HG03442 (cell line): Measurements from ENCODE around the gene KLF9.
"Not testable (repeated sequence)": the region's sequence is repeated elsewhere in the genome, so short reads cannot be mapped to it uniquely, and the experiment has no call there.

Experiments
- ATAC-seq: cut with Tn5 transposase; IDR thresholded peaks from one replicate; pipeline ENCODE4 v1.9.1; 2021; ENCODE audit warnings: mild to moderate bottlenecking, moderate library complexity; ENCODE audit not compliant: unreplicated experiment

Gene KLF9

DNA sequence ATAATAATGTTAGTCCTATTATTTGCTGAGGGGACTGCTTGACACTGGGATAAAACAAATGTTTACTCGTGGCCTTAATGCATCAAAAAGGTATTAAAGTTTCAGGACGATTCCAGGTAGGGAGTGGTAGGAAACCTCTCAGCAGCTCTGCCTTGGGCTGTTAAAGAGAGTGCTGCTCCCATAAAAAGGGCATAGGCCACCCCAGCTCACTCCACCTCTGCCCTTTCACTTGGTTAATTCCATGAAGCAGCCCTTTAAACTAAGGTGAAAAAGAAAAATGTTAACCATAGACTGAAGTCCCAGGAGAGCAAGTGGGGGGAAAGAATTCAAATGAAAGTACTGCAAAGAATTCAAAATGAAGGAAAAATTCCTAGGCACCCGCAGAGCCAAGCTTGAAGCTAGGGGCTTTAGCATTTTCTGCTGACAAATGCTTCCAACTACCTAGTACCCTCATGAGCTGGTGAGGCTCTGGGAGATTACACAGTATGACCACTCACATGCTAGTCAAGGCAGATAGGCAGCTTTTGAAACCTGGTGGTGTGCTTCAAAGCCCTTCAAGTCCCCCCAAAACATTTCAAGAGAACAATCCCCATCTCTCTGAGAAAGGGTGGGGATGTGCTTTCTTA is 8.5 kb downstream of the KLF9 start:
- peak; percentile 27 for ATAC-seq

DNA sequence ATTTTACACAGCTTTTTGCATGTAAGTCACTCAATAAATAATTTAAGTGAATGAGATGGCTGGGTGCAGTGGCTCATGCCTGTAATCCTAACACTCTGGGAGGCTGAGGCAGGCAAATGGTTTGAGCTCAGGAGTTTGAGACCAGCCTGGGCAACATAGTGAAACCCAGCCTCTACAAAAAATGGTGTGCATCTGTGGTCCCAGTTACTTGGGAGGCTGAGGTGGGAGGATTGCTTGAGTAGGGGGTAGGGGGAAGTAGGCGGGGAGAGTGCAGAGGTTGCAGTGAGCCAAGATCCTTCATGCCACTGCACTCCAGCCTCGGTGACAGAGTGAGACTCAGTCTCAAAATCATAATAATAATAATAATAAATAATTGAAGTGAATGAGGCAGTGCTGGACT is 10.2 kb downstream of the KLF9 start:
- no peak for ATAC-seq

DNA sequence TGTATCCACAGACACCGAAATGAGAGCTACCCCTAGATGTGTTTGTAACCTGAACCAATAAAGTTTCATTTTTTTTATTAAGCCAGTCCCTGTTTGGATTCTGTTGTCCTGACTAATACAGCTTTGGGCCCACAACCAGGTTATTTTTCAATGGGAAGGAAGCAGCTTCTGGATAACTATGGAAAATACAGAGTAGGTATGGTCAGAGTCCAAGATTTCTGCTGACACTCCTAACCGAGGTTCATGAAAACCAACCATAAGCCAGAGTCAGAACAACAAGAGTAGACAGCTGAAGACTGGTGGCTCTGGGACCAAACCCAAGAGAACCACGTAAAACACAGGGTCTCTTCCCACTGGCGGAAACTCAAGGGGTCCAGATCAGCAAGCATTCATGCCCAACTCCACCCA is 10.8 kb downstream of the KLF9 start:
- ATAC-seq = no peak

DNA sequence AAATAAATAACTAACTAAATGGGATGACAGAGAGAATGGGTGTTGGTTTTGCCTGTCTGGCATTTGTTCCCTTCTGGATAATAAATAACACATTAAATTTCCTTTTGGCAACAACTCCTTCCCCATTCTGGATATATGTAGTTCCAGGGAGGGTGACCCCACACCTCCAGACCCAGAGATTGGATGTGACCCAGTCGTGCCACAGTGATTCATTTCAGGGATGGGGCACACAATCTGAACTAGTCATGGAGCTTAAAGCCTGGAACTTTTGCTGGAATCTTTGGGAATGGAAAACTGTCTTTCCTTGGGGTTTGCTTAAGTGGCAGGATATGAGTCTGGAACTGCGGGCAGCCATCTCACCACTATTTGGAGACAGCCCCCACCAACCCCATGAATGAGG is 11.3 kb downstream of the KLF9 start:
- ATAC-seq = no peak

DNA sequence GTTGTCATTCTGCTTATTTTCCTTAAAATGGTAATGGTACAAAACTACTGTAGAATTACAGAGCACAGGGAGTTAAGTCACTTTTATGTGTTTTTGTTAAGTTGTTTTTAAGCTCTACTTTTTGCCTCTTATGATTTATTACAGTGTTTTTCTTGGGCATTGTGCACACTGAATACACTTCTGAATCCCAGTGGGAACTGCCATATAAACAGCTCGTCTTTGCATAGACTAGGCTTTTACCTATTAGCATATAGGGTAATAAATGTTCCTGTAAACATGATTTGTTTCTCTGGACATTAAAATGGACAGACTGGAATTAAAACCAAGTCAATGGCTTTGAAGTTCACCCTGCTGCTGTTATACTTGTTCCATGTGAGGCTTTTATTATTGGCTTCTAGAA is 12.2 kb downstream of the KLF9 start:
- no peak for ATAC-seq

DNA sequence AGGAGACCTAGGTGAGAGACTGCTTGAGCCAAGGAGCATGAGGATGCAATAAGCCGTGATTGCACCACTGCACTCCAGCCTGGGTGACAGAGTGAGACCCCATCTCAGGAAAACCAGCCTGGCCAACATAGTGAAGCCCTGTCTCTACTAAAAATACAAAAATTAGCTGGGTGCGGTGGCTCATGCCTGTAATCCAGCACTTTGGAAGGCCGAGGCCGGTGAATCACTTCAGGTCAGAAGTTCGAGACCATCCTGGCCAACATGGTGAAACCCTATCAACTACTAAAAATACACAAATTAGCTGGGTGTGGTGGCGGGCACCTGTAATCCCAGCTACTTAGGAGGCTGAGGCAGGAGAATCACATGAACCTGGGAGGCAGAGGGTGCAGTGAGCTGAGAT is 13.2 kb downstream of the KLF9 start:
- not testable (repeated sequence) for ATAC-seq

DNA sequence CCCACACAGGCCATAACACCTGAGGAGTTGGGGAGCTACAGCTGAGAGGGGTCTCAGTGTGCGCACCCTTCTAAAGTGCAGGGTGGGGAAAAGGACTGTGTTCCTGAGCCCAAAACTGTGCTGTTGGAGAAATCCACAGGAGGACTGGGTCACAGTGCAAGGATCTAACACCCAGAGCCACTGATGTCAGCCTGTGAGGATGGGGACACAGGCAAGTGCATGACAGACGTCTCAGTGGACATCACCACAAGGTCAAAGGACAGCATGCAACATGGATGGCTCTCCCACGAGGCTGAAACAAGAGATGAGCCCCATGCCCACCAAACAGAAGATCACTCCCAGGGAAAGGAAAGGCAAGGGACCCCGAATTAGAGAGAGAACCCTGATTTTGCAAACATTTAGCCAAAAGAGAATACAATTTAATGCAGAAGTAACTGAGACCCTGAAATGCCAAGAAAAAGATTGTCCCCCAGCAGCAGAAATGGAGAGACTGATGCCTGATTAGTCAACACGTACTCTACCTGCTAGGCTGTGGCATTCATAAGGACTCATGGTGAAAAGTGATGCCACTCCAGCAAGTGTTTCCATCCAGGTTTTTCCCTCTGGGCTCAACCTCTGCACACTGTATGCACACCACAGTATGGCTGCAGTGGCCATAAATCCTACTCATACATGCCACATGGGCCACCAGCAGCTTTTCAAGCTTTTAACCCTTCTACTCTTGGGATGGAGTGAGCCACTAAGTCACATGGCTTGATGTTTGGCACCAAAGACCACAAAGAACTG is 14.2 kb downstream of the KLF9 start:
- no peak for ATAC-seq

DNA sequence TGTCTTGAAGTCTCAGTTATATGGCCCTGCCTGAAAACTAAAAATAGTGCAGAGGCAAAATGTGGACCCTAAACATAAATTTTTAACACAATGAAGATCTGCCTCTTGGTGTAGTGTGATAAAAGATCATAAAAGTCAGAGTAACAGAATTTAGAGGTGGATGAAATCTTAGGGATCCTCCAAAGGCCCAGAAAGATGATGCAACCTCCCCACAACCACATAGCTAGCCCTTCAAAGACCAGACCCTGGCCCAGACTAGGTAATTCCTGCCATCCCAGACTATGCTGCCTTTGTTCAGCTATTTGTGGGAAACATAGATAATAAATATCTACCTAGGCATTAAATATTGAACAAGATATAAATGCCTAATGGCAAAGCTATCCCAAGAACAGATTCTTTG is 15.3 kb downstream of the KLF9 start:
- no peak for ATAC-seq

DNA sequence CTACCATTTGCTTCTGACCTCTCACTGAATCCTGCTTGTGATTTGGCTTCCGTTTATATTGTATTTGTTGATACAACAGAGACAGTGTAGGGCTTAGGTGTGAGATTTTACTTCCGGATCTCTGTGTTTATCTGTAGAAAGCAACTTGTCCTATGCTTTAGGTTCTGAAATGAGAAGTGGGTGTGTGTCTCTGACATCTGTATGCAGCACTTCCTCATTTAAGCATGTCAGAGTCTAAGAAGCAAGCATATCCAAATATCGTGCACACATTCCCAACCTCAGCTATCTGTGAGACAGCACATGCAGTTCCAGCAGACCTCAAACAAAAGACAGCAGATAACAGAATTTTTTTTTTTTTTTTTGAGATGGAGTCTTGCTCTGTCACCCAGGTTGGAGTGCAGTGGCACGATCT is 16.3 kb downstream of the KLF9 start:
- ATAC-seq = peak; percentile 99

DNA sequence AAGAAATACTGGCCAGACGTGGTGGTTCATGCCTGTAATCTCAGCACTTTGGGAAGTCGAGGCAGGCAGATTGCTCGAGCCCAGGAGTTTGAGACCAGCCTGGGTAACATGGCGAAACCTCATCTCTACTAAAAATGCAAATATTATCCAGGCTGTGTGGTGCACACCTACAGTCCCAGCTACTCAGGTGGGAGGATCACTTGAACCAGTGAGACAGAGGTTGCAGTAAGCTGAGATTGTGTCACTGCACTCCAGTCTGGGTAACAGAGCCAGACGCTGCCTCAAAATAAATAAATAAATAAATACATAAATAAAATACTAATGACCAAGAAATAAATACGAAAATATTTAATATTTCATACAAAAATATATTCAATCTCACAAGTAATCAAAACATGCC is 18.8 kb downstream of the KLF9 start:
- ATAC-seq = no peak

DNA sequence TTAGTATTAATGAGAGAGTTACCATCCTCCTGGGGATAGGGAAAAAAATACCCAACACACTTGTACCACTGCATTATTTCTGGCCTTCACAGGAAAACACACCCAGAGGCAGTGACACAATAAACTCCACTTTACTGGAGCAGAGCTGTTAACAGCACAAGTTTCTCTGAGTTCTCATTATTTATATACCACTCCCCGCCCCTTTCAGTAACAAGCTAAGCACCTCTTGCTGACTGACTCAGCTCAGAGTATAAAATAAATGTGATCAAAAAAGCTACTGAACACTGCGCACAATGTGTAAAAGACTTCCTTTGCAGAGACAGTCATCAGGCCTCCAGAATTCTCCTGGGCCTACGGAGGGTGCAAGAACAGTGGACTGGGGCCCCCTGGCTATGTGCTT is 21.6 kb downstream of the KLF9 start:
- no peak for ATAC-seq

DNA sequence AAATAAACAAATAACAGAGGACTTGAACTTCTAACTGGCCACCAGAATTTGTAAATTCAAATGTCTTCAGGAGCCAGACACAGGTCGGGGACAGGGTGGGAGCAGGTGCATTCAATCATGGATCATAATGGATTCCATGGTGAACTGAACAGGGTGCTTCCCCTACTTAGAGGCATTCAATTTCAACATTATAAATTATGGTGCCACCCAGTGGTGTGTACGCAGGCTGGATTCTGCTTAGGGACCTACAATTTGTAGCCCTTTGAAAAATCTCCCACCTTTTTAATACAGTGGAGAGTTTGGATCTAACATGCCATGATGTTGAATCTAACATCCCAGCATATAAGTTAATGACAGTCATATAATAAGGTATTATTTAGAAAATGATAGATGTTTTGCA is 22.3 kb downstream of the KLF9 start:
- no peak for ATAC-seq

DNA sequence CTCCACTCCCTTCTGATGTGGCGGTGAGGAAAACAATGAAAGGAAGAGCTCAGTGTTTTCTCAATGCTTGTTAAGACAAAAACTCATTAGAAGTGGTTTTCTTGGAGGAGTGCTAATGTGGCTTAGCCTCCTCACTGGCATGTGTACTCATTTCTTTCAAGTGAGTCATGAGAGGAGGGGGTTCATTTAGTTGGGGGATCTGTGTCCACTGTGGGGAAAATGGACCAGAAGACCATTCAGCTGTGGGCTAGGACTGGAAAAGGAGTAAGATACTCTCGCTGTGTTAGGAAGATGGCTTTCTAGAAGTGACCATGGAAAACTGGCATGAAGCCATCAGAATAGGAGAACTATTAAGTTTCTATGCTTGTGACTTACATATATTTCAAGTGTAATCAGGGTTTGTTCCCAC is 23.5 kb downstream of the KLF9 start:
- no peak for ATAC-seq

DNA sequence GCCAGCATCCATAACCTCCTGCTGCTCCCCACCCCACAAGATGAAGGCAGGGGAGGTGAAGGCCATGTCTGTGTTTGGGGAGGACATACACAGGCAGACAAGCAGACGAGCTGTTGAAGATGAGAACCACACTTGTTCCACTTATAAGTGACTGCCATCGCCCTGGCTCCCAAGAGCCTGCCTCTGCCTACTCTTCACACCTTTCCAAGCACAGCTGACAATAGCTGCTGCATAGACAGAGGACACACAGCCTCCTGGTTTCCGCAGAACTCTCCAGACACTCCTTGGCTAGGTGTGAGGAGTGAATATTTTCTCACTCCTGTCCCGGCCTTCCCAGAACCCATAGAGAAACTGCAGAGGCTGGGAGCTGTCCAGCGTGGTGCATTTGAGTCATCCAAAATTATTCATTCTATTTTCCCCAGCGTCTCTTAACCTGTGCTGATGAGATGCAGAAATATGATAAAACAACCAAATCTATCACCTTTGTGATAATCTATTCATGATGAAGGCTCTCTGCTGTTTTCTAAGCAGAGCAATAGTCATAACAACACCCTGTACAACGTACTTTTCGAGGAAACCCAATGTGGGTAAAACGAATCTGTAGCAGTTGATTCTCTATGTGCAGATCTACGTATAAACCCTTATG is 24.7 kb downstream of the KLF9 start:
- ATAC-seq = no peak

DNA sequence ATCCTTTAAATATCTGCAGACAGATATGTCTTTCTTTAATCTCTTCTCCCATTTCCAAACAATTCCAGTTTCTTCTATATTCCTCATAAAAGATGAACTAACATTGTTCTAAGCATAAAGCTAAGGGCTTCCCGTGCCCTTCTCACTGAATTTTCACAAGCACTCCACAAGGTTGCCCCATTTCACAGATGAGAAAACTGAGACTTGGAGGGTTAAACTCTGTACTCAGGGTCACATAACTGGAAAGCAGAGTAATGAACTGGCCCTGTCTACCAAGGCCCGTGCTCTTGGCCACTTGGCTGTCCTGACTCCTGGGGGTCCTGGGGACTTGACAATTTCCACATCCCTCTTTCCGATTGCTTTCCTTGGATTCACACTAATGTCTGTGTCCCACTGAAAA is 25.3 kb downstream of the KLF9 start:
- no peak for ATAC-seq

DNA sequence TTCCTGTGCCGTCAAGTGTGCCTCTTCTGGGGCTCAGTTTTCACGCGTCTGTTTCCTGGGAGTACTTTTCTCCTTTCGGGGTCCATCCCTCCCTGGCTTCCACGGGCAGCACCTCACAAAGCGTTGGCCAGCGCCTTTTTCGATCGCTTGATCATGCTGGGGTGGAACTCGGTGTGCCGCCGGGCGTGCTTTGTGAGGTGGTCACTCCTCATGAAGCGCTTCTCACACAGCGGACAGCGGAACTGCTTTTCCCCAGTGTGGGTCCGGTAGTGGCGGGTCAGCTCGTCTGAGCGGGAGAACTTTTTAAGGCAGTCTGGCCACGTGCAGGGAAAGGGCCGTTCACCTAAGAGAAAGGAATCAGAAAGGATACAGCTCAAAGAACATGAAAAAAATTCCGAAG is 26.8 kb downstream of the KLF9 start:
- ATAC-seq = no peak

DNA sequence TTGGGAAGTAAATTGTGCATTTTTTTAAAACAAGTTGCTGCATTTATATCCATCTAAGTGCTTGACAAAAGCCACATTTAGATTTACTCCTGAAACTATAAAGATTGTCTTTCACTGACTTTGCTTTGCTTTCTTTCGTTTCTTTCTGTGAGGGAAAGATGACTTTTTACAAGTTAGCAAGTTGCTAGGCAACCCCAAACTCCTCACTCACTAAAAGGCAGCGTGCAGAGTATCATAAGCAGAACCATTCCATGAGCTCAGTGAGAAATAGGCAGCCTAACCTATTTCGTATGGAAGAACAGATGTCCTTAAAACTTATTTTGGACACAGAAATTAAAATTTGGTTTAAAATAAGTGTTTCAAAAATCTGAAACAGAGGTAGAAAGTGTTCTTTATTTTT is 29.0 kb downstream of the KLF9 start:
- ATAC-seq = no peak

DNA sequence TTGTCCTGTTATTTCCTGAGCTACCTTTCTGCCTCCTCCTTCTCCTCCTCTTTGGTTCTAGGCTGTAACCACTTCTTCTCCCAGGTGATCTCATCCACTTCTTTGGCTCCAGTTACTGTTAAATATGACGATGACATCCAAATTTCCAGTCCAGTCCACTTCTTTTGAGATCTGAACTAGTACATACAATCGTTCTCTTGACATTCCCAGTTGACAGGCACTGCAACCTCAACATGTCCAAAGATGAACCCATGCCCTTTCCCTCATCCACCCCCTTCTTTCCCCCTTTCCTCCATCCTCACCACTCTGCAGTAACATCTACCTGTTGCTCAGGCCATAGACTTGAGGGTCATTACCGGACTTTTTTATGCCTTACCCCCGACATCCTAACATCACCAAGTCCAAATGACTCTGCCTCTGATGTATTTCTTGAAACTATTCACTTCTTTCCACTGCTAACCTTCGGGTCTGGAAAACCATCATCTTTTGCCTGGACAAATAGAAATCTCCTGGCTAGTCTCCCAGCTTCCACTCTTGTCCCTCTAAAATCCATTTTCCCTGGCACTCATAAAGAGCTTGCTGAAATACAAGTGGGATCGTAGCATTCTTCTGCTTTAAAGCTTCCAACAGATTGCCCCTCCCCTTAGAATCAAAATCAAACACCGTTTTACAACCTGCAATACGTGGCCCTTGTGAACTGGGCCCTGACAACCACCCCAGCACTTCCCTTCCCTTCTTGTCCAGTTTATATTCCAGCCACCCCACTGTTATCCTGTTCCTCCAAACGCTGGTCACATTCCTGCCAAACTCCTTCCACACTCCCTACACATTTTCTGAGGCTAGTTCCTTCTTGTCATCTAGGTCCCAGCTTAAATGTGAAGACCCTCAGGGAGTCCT is 31.5 kb downstream of the KLF9 start:
- no peak for ATAC-seq

DNA sequence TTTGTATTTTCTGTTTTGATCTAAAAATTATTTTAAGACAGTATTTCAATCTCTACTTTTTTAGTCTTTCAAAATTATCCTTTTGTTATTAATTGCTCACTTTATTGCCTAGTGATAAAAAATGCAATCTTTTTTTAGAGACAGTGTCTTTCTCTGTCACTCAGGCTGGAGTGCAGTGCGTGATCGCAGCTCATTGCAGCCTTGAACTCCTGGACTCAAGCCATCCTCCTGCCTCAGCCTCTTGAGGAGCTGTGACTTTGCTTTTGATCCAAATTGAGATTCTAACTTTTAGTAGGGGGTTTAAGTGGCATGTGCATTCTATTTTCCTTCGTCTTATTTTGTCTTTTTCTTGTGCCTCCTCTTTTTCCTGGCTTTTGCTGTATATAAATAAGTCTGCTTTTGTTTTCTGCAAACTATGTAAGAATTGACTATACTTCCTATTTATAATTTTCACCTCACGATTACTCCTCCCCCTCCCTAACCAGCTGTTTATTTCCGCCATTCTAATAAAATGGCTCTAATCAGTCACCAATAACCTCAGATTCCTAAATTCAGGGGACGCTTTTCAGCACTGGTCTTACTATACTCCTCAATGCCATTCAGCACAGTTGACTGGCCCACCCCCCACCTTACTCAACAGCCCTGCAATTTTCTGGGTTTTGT is 32.3 kb downstream of the KLF9 start:
- no peak for ATAC-seq

DNA sequence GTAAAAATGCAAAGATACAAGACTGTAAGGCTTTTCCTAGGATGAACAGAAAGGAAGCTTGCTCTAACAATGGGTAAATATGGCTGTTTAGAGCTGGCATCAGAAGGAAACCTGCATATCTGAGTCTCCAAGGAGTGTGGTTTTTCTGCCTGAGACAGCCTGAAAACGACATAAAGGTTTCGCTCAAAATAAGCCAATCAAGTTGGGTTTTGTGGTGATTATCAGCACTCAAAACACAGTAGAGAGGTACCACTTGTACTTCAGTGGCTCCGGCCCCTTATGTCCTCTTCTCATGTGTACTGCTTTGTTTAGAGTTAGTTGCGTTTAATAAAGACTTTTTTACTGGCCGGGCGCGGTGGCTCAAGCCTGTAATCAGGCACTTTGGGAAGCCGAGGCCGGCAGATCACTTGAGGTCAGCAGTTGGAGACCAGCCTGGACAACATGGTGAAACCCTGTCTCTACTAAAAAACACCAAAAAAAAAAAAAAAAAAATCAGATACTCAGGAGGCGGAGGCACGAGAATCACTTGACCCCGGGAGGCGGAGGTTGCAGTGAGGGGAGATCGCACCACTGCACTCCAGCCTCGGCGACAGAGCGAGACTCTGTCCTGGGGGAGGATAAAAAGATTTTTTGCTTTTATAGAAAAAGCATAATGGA is 39.4 kb downstream of the KLF9 start:
- ATAC-seq = no peak
